ENCODE results near the gene RGS17.

RGS17 gene, protein sequence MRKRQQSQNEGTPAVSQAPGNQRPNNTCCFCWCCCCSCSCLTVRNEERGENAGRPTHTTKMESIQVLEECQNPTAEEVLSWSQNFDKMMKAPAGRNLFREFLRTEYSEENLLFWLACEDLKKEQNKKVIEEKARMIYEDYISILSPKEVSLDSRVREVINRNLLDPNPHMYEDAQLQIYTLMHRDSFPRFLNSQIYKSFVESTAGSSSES

DNA sequence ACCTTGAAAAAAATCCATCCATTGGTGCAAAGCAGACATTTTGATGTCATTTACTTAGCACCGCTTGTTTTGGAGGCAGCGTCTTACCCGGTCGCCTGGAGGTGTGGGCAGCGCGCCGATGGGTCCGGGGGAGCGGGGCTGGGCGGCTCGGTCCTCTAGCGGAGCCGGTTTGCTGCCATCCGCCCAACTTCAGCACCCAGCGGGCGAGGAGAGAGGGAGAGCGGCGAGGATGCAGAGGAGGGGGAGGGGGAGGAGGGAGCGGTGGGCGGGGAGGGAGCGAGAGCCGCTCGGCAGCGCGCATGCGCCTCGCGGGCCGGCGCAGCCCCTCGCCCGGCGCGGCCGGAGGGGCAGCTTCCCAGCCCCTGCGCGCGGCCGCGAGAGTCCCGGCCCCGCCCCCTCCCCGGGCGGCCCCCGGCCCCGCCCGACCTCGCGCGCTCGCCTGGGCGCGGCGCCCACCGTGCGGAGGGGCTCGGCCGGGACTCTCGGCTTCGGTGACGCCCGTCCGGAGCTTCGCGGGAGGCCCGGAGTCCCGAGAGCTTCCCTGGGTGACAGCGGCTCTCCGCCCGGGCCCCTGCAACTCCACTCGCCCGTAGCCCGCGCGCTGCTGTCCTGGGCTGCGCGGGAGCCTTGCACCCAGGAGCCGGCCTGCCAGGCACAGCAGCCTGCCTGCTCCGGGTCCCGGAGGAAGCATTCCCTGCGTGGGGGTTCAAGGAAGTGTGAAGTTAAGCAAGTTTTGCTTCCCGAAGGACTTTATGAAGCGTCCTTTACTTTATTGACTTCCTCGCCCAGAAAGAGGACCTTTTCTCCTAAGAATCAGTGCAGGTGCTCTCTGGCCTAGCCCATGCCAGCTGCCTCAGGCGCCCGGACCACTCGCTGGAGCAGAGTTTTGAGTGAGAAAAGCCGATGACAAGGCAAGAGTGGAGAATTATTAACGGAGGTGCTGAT, at the start of gene RGS17:
Gene RGS17 (minus strand): TSS at position 246 of the 945 bp plus-strand sequence. CDS start 87,264 bp downstream, outside the sequence.
- CTCF ChIA-PET = no interaction called here
- POLR2A ChIA-PET = interaction anchor here (0.6 to 1.4 kb wide), 5 partner anchors 19 to 148 kb away, joined by 3 to 5 read pairs (median 3); partner anchors contain the start of gene FBXO5
- peak; percentile 98 for DNase-seq (ENCODE audit: extremely low spot score)
- 0 out of 2 replicates have a peak, but pooled peaks have one; percentile 43 for TF ChIP-seq ZNF384 (IDR thresholded peaks at IDR 0.05)
- peak; percentile 39 for TF ChIP-seq L3MBTL2 (conservative IDR thresholded peaks at IDR 0.05)
- TF ChIP-seq CTBP1 (IDR thresholded peaks at IDR 0.05; ENCODE audit: borderline replicate concordance) = no peak
- no peak for TF ChIP-seq LEF1 (IDR thresholded peaks at IDR 0.05; ENCODE audit: borderline replicate concordance)
- no peak for TF ChIP-seq ARNT (IDR thresholded peaks at IDR 0.05)

DNA sequence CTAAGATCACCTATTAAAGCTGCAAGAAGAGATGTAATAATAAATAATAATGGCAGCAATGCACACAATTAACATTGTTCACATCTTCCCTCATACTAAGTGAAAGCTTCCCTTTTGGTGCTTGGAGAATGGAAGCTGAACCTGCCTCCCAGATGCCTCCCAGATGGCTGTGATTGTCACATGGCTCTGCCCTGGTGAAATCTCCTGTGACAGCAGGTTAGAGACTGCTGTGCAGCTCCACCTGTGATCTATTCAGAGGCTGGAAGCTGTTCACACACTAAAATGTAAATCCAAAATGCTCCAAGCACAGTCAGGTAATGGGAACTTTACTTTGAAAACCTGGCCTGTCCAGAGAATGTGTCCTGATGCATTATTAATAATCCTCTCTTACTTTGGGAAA, 41.7 kb upstream of the RGS17 start:
- no peak for DNase-seq (ENCODE audit: extremely low spot score)
- ChIA-PET CTCF (no interaction called here), POLR2A (no interaction called here)
- no peak for TF ChIP-seq HDGF (IDR thresholded peaks at IDR 0.05; ENCODE audit: borderline replicate concordance)
- TF ChIP-seq FOXA1 (IDR thresholded peaks at IDR 0.05) = no peak
- TF ChIP-seq FOXK2 (IDR thresholded peaks at IDR 0.05) = no peak
- TF ChIP-seq TARDBP (IDR thresholded peaks at IDR 0.05) = no peak
- TF ChIP-seq CTBP1 (IDR thresholded peaks at IDR 0.05; ENCODE audit: borderline replicate concordance) = no peak
- TF ChIP-seq ZNF384 (IDR thresholded peaks at IDR 0.05) = no peak

DNA sequence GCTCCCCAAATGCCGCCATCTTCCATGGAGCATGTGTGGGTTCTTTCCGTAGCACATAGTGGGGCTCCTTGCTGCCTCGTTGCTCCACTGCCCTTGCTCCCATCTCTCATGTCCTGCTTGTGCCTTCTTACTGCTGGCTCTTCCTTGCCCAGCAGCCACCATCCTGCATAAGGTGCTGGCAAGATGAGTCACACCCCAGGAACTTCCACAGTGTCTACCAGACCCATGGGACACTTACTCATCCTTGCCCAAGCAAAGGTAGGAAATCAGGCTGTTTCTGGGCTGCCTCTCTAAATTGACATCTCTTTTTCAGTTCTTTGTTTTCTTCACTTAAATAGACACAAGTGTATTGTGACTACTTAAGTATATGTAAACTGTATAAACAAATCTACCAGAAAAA, 39.4 kb upstream of the RGS17 start:
- CTCF ChIA-PET = no interaction called here
- TF ChIP-seq ELF4 (IDR thresholded peaks at IDR 0.05) (no peak), ARNT (IDR thresholded peaks at IDR 0.05) (no peak), FOXM1 (IDR thresholded peaks at IDR 0.05; ENCODE audit: borderline replicate concordance) (no peak), FOXA1 (IDR thresholded peaks at IDR 0.05) (no peak), HDGF (IDR thresholded peaks at IDR 0.05; ENCODE audit: borderline replicate concordance) (no peak), L3MBTL2 (conservative IDR thresholded peaks at IDR 0.05) (no peak), FOXK2 (IDR thresholded peaks at IDR 0.05) (no peak), SP1 (IDR thresholded peaks at IDR 0.05) (no peak), LEF1 (IDR thresholded peaks at IDR 0.05; ENCODE audit: borderline replicate concordance) (no peak), TARDBP (IDR thresholded peaks at IDR 0.05) (no peak), NFRKB (IDR thresholded peaks at IDR 0.05) (no peak), CTBP1 (IDR thresholded peaks at IDR 0.05; ENCODE audit: borderline replicate concordance) (no peak), SUZ12 (IDR thresholded peaks at IDR 0.05) (no peak), BHLHE40 (IDR thresholded peaks at IDR 0.05; ENCODE audit: borderline replicate concordance) (no peak), ZNF384 (IDR thresholded peaks at IDR 0.05) (no peak)
- TF ChIP-seq, protein P1, sequence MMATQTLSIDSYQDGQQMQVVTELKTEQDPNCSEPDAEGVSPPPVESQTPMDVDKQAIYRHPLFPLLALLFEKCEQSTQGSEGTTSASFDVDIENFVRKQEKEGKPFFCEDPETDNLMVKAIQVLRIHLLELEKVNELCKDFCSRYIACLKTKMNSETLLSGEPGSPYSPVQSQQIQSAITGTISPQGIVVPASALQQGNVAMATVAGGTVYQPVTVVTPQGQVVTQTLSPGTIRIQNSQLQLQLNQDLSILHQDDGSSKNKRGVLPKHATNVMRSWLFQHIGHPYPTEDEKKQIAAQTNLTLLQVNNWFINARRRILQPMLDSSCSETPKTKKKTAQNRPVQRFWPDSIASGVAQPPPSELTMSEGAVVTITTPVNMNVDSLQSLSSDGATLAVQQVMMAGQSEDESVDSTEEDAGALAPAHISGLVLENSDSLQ (IDR thresholded peaks at IDR 0.05) = no peak
- DNase-seq (ENCODE audit: extremely low spot score) = no peak
- POLR2A ChIA-PET = no interaction called here

DNA sequence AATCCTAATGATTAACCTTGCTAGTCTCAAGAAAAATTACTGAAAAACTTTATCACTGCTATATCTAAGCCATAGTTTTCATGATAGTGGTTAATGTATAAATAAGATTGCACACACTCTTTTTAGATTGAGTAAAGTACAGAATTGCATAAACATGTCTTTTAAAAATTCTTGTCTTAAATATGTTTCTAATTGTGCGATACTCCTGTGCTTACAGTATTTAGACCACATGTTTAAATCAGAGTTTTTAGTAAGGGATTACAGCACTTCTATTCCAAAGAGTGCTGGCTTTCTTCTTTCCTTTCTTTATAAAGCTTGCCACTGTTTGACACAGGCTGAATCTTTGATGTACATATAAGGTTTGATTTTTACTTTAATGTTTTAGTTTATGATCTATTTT, 36.8 kb upstream of the RGS17 start:
- ChIA-PET POLR2A (no interaction called here), CTCF (no interaction called here)
- TF ChIP-seq NFRKB (IDR thresholded peaks at IDR 0.05) (no peak), TARDBP (IDR thresholded peaks at IDR 0.05) (no peak), HDGF (IDR thresholded peaks at IDR 0.05; ENCODE audit: borderline replicate concordance) (no peak), ARNT (IDR thresholded peaks at IDR 0.05) (no peak), SP1 (IDR thresholded peaks at IDR 0.05) (no peak), FOXK2 (IDR thresholded peaks at IDR 0.05) (no peak), SUZ12 (IDR thresholded peaks at IDR 0.05) (no peak), L3MBTL2 (conservative IDR thresholded peaks at IDR 0.05) (no peak), CTBP1 (IDR thresholded peaks at IDR 0.05; ENCODE audit: borderline replicate concordance) (no peak), FOXA1 (IDR thresholded peaks at IDR 0.05) (no peak), FOXM1 (IDR thresholded peaks at IDR 0.05; ENCODE audit: borderline replicate concordance) (no peak), ELF4 (IDR thresholded peaks at IDR 0.05) (no peak), ZNF384 (IDR thresholded peaks at IDR 0.05) (no peak), LEF1 (IDR thresholded peaks at IDR 0.05; ENCODE audit: borderline replicate concordance) (no peak), BHLHE40 (IDR thresholded peaks at IDR 0.05; ENCODE audit: borderline replicate concordance) (no peak)
- TF ChIP-seq, protein P1 (IDR thresholded peaks at IDR 0.05) = no peak
- no peak for DNase-seq (ENCODE audit: extremely low spot score)

DNA sequence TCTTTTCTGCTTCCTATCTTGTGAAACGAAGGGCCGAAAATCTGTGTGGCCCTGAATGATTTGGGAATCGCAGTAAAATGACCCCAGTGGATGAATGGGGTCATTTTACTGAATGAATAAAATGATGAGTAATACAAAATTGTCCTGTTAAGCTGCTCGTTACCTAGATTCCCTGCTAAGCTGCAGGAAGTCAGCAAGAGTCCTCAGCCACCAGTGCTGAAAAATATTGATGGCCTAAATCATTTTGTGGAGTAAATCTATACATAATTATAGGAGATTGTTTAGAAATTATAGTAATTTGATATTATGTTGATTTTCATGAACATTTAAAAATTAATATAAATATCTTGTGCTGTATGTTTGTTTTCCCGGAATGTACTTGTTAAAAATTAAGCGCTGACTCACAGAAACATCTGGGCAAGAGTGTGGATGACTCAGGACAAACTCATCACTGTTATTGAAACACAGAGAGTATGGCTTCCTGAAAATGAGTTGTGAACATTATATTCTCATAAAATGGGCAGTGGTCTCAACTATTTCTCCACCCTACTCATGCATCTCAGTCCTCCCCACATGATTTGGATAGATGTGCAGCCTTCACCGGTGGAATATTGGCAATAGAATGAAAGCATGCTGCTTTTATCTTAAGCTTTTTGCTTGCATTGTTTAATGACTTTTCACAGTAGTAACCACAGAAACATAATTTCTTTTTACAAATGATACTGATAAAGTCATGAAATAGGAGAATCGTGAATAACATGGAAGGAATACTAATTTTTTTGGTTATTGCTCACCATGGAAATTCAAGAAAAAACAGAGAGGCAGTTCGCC, 36.2 kb upstream of the RGS17 start:
- DNase-seq (ENCODE audit: extremely low spot score) = no peak
- POLR2A ChIA-PET = no interaction called here
- CTCF ChIA-PET = no interaction called here
- no peak for TF ChIP-seq ELF4 (IDR thresholded peaks at IDR 0.05)
- TF ChIP-seq HDGF (IDR thresholded peaks at IDR 0.05; ENCODE audit: borderline replicate concordance) = no peak
- TF ChIP-seq ZNF384 (IDR thresholded peaks at IDR 0.05) = no peak
- TF ChIP-seq NFRKB (IDR thresholded peaks at IDR 0.05) = no peak

DNA sequence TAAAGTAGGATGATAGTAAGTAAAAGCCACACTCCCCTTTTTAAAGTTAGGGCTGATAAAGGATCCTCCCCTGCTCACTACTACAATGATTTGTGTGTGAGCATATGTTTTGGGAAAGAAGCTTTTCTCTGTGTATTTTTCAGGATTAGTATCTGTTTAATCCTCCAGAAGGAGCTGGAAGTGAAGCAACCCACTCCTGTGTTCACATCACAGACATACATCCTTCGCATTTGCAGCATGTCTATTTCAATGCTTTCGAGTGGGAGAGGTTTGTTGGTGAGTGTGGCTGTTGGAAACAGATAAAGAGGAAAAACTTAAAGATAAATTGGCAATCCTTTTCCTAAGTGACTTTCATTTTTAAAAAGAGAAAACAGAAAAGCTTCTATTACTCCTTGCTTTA, 31.6 kb upstream of the RGS17 start:
- DNase-seq (ENCODE audit: extremely low spot score) = no peak
- ChIA-PET CTCF (no interaction called here), POLR2A (no interaction called here)
- TF ChIP-seq, protein P1 (IDR thresholded peaks at IDR 0.05) = no peak
- TF ChIP-seq FOXM1 (IDR thresholded peaks at IDR 0.05; ENCODE audit: borderline replicate concordance) (no peak), SP1 (IDR thresholded peaks at IDR 0.05) (no peak), NFRKB (IDR thresholded peaks at IDR 0.05) (no peak)

Measured in HEK293T (cell line).